HL-60 (cell line): ENCODE data around the gene FKRP.
A peak's percentile ranks its signal among the peaks of the same experiment; 100 is the strongest.

ENCODE experiments used
- DNase-seq, 2 experiments: peaks; one replicate each; pipeline ENCODE4 v3.0.0-alpha.2; 2010 to 2020; ENCODE audit warnings: low read depth in 1 of 2, low spot score in 1 of 2
- H3K27ac ChIP-seq: fragments of 250-450 bp; sonication (Bioruptor Pico); replicated peaks from 2 replicates; pipeline ENCODE4 v1.5.1; 2020; ENCODE audit warnings: mild to moderate bottlenecking, moderate library complexity
- H3K27me3 ChIP-seq: fragments of 250-450 bp; sonication (Bioruptor Pico); 2 replicates; pipeline ENCODE4 v1.5.1; 2021; ENCODE audit warnings: mild to moderate bottlenecking, moderate library complexity; ENCODE audit not compliant: insufficient read depth, poor library complexity, severe bottlenecking
- H3K4me3 ChIP-seq: replicated peaks from 2 replicates; pipeline ENCODE4 v1.5.1; 2011; ENCODE audit warnings: mild to moderate bottlenecking, control low read depth, low read length; ENCODE audit not compliant: insufficient read depth
- GABPA ChIP-seq: IDR thresholded peaks from 2 replicates; pipeline ENCODE4 v1.6.1; 2012; ENCODE audit warnings: low read depth
- POLR2AphosphoS5 ChIP-seq: IDR thresholded peaks from 2 replicates; pipeline ENCODE4 v1.6.1; 2012; ENCODE audit warnings: low read depth
- SPI1 ChIP-seq: IDR thresholded peaks from 2 replicates; pipeline ENCODE4 v1.6.1; 2012; ENCODE audit warnings: low read depth, mild to moderate bottlenecking, borderline replicate concordance
- TF ChIP-seq, protein P1 (sequence below): IDR thresholded peaks from 2 replicates; pipeline ENCODE4 v1.6.1; 2012; ENCODE audit warnings: low read depth; ENCODE audit not compliant: insufficient replicate concordance
- TF ChIP-seq, protein P2 (sequence below): IDR thresholded peaks from one replicate; pipeline ENCODE4 v1.5.1; 2011; ENCODE audit warnings: low read length, control low read depth, inconsistent platforms; ENCODE audit not compliant: insufficient read depth

Gene FKRP

DNA sequence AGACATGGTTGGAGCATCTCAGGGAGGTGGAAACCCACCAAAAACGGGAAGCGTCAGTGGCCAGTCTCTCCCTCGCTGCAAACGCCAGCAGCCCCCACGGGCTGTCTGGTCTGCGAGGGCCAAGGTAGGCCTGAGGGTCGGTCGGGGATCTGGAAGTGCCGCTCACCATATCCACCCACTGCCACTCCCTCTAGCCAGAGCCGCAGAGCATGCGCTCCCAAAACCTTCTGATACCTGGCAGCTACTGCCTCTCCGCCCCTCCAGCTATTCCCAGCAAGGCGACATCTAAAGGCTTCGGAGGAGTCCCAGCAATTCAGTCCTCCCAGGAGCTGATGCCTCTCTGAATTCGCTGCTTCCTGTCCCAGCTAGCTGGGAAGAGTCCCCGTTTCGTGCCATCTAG lies 4.4 kb upstream of the FKRP start:
- TF ChIP-seq, protein P1, sequence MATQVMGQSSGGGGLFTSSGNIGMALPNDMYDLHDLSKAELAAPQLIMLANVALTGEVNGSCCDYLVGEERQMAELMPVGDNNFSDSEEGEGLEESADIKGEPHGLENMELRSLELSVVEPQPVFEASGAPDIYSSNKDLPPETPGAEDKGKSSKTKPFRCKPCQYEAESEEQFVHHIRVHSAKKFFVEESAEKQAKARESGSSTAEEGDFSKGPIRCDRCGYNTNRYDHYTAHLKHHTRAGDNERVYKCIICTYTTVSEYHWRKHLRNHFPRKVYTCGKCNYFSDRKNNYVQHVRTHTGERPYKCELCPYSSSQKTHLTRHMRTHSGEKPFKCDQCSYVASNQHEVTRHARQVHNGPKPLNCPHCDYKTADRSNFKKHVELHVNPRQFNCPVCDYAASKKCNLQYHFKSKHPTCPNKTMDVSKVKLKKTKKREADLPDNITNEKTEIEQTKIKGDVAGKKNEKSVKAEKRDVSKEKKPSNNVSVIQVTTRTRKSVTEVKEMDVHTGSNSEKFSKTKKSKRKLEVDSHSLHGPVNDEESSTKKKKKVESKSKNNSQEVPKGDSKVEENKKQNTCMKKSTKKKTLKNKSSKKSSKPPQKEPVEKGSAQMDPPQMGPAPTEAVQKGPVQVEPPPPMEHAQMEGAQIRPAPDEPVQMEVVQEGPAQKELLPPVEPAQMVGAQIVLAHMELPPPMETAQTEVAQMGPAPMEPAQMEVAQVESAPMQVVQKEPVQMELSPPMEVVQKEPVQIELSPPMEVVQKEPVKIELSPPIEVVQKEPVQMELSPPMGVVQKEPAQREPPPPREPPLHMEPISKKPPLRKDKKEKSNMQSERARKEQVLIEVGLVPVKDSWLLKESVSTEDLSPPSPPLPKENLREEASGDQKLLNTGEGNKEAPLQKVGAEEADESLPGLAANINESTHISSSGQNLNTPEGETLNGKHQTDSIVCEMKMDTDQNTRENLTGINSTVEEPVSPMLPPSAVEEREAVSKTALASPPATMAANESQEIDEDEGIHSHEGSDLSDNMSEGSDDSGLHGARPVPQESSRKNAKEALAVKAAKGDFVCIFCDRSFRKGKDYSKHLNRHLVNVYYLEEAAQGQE, result no peak
- TF ChIP-seq SPI1, result no peak
- TF ChIP-seq POLR2AphosphoS5, result no peak
- TF ChIP-seq, protein P2, sequence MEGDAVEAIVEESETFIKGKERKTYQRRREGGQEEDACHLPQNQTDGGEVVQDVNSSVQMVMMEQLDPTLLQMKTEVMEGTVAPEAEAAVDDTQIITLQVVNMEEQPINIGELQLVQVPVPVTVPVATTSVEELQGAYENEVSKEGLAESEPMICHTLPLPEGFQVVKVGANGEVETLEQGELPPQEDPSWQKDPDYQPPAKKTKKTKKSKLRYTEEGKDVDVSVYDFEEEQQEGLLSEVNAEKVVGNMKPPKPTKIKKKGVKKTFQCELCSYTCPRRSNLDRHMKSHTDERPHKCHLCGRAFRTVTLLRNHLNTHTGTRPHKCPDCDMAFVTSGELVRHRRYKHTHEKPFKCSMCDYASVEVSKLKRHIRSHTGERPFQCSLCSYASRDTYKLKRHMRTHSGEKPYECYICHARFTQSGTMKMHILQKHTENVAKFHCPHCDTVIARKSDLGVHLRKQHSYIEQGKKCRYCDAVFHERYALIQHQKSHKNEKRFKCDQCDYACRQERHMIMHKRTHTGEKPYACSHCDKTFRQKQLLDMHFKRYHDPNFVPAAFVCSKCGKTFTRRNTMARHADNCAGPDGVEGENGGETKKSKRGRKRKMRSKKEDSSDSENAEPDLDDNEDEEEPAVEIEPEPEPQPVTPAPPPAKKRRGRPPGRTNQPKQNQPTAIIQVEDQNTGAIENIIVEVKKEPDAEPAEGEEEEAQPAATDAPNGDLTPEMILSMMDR, result no peak
- TF ChIP-seq GABPA, result no peak
- Histone ChIP-seq H3K27ac (no peak overlapping the region), H3K4me3 (no peak overlapping the region)

GRCh38 chr19:46742926-46743480 lies 2.9 kb upstream of the FKRP start:
- Histone ChIP-seq H3K4me3 (no peak overlapping the region), H3K27me3 (no peaks in the 10 kb centered on the region), H3K27ac (no peak overlapping the region)
- TF ChIP-seq GABPA, result no peak
- no peak for TF ChIP-seq POLR2AphosphoS5
- no peak for TF ChIP-seq SPI1
- TF ChIP-seq, protein P1, result no peak
- TF ChIP-seq, protein P2, result no peak
- DNase-seq, result no peak

More for the DNA sequence above, 4.4 kb upstream of the FKRP start:
- no peak for DNase-seq
- no peaks in the 10 kb centered on the region for H3K27me3 ChIP-seq

- TF ChIP-seq POLR2AphosphoS5 (no peak), SPI1 (no peak), GABPA (no peak)
- TF ChIP-seq, protein P1, result no peak
- TF ChIP-seq, protein P2, result no peak
- H3K27ac ChIP-seq, result no peak overlapping the region
- no peak overlapping the region for H3K4me3 ChIP-seq
- no peaks in the 10 kb centered on the region for H3K27me3 ChIP-seq
- DNase-seq, result peak in 1 of 2 experiments; percentile 18
Observed at GRCh38 chr19:46744005-46744691, 1.7 kb upstream of the FKRP start.
